Measurements from ENCODE around the gene IL17C.

DNA sequence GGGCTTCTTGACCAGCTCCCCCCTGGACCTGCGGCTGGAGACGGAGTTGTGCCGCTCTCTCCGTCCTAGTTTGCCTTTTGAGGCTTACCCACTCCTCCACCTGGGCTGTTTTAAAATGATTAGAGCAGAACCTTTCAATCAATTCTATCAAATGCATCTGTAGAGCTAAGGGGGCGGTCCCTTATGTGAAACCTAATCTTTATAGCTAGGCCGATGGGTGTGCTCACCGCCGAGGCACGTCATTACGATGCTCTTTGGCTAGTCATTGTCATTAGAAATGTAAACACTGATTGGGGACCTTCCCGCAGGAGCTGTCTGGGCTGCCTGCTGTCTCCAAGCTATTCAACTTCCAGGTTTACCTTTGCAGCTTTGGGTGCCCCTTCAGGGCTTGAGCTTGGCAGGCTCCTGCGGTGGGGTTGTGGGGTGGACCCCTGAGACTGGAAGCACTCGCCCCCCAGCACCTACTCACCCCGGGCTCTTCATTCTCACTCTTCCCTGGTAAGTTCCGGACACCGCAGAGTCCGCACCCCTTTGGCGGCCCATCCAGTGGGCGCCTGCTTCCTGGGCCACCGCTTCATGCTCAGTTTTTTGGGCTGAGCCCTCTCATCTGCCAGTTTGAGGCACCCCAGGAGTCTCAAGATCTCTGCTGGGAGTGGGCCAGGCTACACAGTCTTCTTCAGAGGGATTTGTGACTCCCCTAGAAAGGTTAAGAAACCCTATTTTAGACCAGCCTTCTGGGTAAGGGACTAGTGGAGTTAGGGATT lies 20.9 kb upstream of the IL17C start:
- TF ChIP-seq, protein P1, sequence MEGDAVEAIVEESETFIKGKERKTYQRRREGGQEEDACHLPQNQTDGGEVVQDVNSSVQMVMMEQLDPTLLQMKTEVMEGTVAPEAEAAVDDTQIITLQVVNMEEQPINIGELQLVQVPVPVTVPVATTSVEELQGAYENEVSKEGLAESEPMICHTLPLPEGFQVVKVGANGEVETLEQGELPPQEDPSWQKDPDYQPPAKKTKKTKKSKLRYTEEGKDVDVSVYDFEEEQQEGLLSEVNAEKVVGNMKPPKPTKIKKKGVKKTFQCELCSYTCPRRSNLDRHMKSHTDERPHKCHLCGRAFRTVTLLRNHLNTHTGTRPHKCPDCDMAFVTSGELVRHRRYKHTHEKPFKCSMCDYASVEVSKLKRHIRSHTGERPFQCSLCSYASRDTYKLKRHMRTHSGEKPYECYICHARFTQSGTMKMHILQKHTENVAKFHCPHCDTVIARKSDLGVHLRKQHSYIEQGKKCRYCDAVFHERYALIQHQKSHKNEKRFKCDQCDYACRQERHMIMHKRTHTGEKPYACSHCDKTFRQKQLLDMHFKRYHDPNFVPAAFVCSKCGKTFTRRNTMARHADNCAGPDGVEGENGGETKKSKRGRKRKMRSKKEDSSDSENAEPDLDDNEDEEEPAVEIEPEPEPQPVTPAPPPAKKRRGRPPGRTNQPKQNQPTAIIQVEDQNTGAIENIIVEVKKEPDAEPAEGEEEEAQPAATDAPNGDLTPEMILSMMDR (IDR thresholded peaks at IDR 0.05; ENCODE audit: low read depth, low read length) = no peak
- no peak for TF ChIP-seq EZH2phosphoT487 (IDR thresholded peaks at IDR 0.05; ENCODE audit: low read depth)
